Right atrium auricular region (tissue), 2 donors: Measurements from ENCODE around the gene POC1A. TPM values are rescaled to one million over a fixed set of nuclear protein-coding genes. Genes with fewer than 3 reads are reported as not detected.
A peak's percentile ranks its signal among the peaks of the same experiment; 100 is the strongest.

Experiments used
- DNase-seq: peaks from one replicate; pipeline ENCODE4 v3.0.0-alpha.2; 2019; ENCODE audit warnings: low spot score
- H3K27ac ChIP-seq, 2 donors: fragments of 200-600 bp; sonication (generic); 1 replicate in 1 of 2; 2 replicates in 1 of 2; pipeline ENCODE4 v1.5.1; 2016 to 2019
- H3K27me3 ChIP-seq, 2 donors: fragments of 200-600 bp; sonication (generic); one replicate each; pipeline versions ENCODE4 v1.5.1 to v1.6.0; 2017 to 2019
- H3K36me3 ChIP-seq: fragments of 200-600 bp; sonication (generic); one replicate; pipeline ENCODE4 v1.5.1; 2016
- H3K4me1 ChIP-seq, 2 donors: fragments of 200-600 bp; sonication (generic); one replicate each; pipeline versions ENCODE4 v1.5.1 to v1.6.0; 2017 to 2019
- H3K4me3 ChIP-seq, 2 donors: fragments of 200-600 bp; sonication (generic); 1 replicate in 1 of 2; 2 replicates in 1 of 2; pipeline ENCODE4 v1.5.1; 2017 to 2019; ENCODE audit warnings: mild to moderate bottlenecking in 1 of 2, moderate library complexity in 1 of 2
- H3K9me3 ChIP-seq, 2 donors: fragments of 200-600 bp; sonication (generic); one replicate each; pipeline ENCODE4 v1.5.1; 2019
- CTCF ChIP-seq, 2 donors: fragments of 200-600 bp; sonication (generic); IDR thresholded peaks; one replicate each; pipeline ENCODE4 v1.5.1; 2019; ENCODE audit warnings: antibody characterized with exemption in 2 of 2
- total RNA-seq, 2 donors: library from RNA; depleted of rRNA; stranded (reverse); fragments of >200 nt; gene quantifications; one replicate each; pipeline ENCODE4 v1.1.0, GENCODE V29; 2016

The POC1A gene
- total RNA-seq, 2 donors from 2014 or later: 0.47 to 0.78 TPM

- no peak overlapping the region for H3K4me3 ChIP-seq
- no peaks in the 10 kb centered on the region for H3K9me3 ChIP-seq
- H3K27me3 ChIP-seq: no peaks in the 10 kb centered on the region
- H3K27ac ChIP-seq: no peak overlapping the region
- peaks cover 0 to 28% of the 10 kb centered on the region in 2 donors for H3K4me1 ChIP-seq
- no peak for TF ChIP-seq CTCF (IDR thresholded peaks at IDR 0.05)
- no peaks in the 10 kb centered on the region for H3K36me3 ChIP-seq
- no peak for DNase-seq
These were observed 34.3 kb upstream of the POC1A start for GRCh38 chr3:52188556-52188955.

GRCh38 chr3:52186729-52187128, 32.5 kb upstream of the POC1A start:
- H3K36me3 ChIP-seq: no peaks in the 10 kb centered on the region
- H3K27ac ChIP-seq: no peak overlapping the region
- no peak for DNase-seq
- no peaks in the 10 kb centered on the region for H3K27me3 ChIP-seq
- H3K4me1 ChIP-seq: peaks cover 0 to 20% of the 10 kb centered on the region in 2 donors
- TF ChIP-seq CTCF (IDR thresholded peaks at IDR 0.05): no peak
- H3K9me3 ChIP-seq: no peaks in the 10 kb centered on the region
- no peak overlapping the region for H3K4me3 ChIP-seq

- H3K4me1 ChIP-seq: peaks cover 0 to 16% of the 10 kb centered on the region in 2 donors
- TF ChIP-seq CTCF (IDR thresholded peaks at IDR 0.05): no peak
- DNase-seq: no peak
- no peak overlapping the region for H3K4me3 ChIP-seq
- H3K36me3 ChIP-seq: no peaks in the 10 kb centered on the region
- no peaks in the 10 kb centered on the region for H3K9me3 ChIP-seq
- H3K27me3 ChIP-seq: no peaks in the 10 kb centered on the region
- no peak overlapping the region for H3K27ac ChIP-seq
These were observed 31.6 kb upstream of the POC1A start for GRCh38 chr3:52185837-52186236.

DNA sequence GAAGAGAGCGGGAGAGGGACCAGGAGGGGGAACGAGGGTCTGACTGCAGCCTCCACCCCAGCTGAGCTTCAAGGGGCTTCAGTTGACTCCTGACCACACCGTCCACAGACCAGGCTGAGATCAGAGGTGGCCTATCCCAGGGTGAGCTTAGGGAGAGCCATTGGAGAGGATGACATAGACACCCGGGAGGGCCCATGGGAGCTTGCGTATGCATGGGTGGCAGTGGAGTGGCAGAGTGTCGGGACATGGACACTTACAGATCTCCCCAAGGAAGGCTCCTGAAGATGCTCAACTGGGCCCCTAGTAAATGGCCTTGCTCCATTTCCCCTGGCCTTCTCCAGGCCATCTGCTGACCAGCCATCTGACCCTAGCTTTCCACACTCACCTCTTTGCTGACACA, 31.1 kb upstream of the POC1A start:
- Histone ChIP-seq H3K9me3 (no peaks in the 10 kb centered on the region), H3K27ac (no peak overlapping the region), H3K4me3 (no peak overlapping the region), H3K27me3 (no peaks in the 10 kb centered on the region), H3K36me3 (no peaks in the 10 kb centered on the region), H3K4me1 (peaks cover 0 to 11% of the 10 kb centered on the region in 2 donors)
- no peak for TF ChIP-seq CTCF (IDR thresholded peaks at IDR 0.05)
- no peak for DNase-seq

DNA sequence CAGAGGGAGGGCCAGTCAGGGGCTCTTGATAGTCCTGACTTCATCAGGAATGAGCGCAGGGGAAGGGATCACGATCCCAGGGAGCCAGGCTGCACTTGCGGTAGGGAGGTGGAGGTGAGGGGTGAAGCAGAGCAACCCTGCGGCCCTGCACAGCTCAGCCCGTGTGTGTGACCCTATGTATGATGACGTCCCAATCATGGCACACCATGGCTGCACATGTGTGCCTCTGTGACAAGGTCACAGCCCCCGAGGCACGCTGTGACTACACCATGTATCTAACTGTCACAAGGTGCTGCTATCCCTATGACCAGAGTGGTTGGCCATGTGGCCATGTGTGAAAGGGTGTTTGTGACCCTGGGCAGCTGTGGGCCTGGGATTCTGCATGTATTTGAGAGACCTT, 30.5 kb upstream of the POC1A start:
- peaks cover 0 to 5% of the 10 kb centered on the region in 2 donors for H3K4me1 ChIP-seq
- H3K27ac ChIP-seq: peak overlapping the region; percentile 19 to 47
- H3K4me3 ChIP-seq: no peak overlapping the region
- DNase-seq: no peak
- H3K9me3 ChIP-seq: no peaks in the 10 kb centered on the region
- H3K27me3 ChIP-seq: no peaks in the 10 kb centered on the region
- TF ChIP-seq CTCF (IDR thresholded peaks at IDR 0.05): no peak
- no peaks in the 10 kb centered on the region for H3K36me3 ChIP-seq

DNA sequence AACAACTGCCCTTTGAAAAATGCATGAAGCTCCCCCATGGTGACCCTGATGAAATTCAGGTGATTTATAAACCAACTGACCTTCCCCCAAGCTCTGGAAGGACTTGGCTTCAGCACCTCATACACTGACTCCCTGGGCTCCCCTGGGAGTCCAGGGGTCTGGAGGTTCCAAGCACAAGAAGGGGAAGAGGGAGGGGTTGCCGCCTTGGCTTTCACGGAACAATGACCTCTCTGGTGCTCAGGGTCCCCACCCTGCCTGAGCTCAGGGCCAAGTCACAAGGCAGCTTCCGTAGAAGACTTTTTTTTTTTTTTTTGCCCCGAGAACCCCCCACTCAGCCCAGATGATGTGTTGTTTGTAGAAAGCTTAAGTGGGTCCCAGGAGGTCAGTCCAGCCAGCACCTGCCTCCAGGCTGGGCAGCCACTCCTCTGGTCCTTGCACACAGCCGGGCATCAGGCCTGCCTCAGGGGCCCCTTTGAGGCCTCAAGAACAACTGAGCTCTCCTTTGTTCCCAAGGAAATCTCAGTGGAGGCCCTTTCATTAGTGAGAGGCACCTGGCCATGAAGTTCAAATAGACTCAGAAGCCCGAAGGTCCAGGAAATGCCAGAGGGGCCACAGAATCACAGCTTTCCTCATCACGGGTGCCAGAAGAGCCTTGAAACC, 29.7 kb upstream of the POC1A start:
- TF ChIP-seq CTCF (IDR thresholded peaks at IDR 0.05): no peak
- Histone ChIP-seq H3K27me3 (no peaks in the 10 kb centered on the region), H3K27ac (peak overlapping the region; percentile 19 to 47), H3K9me3 (no peaks in the 10 kb centered on the region), H3K36me3 (no peaks in the 10 kb centered on the region), H3K4me3 (no peak overlapping the region), H3K4me1 (no peaks in the 10 kb centered on the region)
- DNase-seq: no peak
